WERI-Rb-1 (cell line): ENCODE results near the gene PTGES3.
"Not testable (repeated sequence)": the region's sequence is repeated elsewhere in the genome, so short reads cannot be mapped to it uniquely, and the experiment has no call there.

Experiments
- DNase-seq: peaks from one replicate; pipeline ENCODE4 v3.0.0-alpha.2; 2020
- H3K27ac ChIP-seq: fragments of 250-450 bp; sonication (Bioruptor Pico); 2 replicates; pipeline ENCODE4 v1.5.1; 2020; ENCODE audit warnings: mild to moderate bottlenecking, moderate library complexity
- H3K27me3 ChIP-seq: fragments of 250-450 bp; sonication (Bioruptor Pico); 2 replicates; pipeline ENCODE4 v1.5.1; 2021; ENCODE audit warnings: mild to moderate bottlenecking, low read depth, moderate library complexity; ENCODE audit not compliant: insufficient read depth, severe bottlenecking
- H3K36me3 ChIP-seq: fragments of 250-450 bp; sonication (Bioruptor Pico); 2 replicates; pipeline ENCODE4 v1.5.1; 2020; ENCODE audit warnings: mild to moderate bottlenecking, moderate library complexity
- H3K4me3 ChIP-seq: 2 replicates; pipeline ENCODE4 v1.5.1; 2011; ENCODE audit warnings: low read depth, mild to moderate bottlenecking, control low read depth, low read length
- H3K9me3 ChIP-seq: fragments of 250-450 bp; sonication (Bioruptor Pico); 2 replicates; pipeline ENCODE4 v1.5.1; 2021; ENCODE audit warnings: mild to moderate bottlenecking, moderate library complexity; ENCODE audit not compliant: severe bottlenecking
- CTCF ChIP-seq: IDR thresholded peaks from 2 replicates; pipeline ENCODE4 v1.5.1; 2011; ENCODE audit warnings: low read depth, mild to moderate bottlenecking, control low read depth, inconsistent platforms, low read length

PTGES3 gene

DNA sequence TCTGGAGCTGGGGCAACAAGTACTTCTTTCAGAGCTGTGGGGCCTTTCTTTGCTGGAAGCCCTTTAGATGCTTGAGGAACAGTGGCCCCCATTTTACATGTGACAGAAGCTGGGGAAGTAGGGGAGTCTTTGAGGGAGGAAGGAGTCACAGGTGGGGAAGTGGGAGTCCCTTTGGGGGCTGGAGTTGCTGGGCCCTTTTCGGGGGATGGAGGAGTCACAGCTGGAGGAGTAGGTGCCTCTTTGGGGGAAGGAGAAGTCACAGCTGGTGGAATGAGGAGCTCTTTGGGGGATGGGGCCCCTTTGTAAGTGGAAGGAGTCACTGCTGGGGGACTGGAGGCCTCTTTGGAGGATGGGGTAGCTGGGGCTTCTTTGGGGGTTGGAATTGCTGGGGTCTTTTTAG, 28.4 kb upstream of the PTGES3 start:
- Histone ChIP-seq H3K36me3 (peaks cover 78% of the 10 kb centered on the region), H3K27ac (no peak overlapping the region), H3K4me3 (no peak overlapping the region), H3K9me3 (no peaks in the 10 kb centered on the region), H3K27me3 (no peaks in the 10 kb centered on the region)
- TF ChIP-seq CTCF = no peak
- DNase-seq = no peak

- peaks cover 78% of the 10 kb centered on the region for H3K36me3 ChIP-seq
- no peak overlapping the region for H3K27ac ChIP-seq
- H3K4me3 ChIP-seq = no peak overlapping the region
- no peak for TF ChIP-seq CTCF
- H3K9me3 ChIP-seq = no peaks in the 10 kb centered on the region
- no peak for DNase-seq
- no peaks in the 10 kb centered on the region for H3K27me3 ChIP-seq
Measured at GRCh38 chr12:56715798-56716197, 27.7 kb upstream of the PTGES3 start.

DNA sequence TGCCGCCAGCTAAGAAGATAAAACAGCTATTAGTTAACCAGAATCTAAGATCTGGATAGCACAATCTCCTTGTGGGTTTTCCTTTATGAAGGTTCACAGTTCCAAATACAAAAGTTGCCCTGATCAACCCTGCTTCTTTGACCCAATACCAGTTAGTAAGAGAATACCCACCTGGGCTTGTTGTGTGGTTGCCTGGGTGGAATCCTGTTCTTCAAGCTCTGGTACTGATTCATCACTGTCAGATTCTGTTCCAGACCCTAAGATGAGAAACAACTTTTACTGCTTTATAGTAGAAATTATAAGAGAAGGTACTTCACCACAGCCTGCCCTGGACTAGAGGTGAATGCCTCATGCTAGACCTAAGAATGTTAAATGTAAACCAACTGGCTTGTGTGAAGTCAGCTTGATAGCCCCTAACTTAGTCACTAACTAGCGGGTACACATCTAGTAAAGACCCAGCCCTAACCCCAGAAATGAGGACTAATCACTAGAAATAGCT, 26.4 kb upstream of the PTGES3 start:
- DNase-seq = no peak
- no peak overlapping the region for H3K27ac ChIP-seq
- no peaks in the 10 kb centered on the region for H3K27me3 ChIP-seq
- H3K36me3 ChIP-seq = peaks cover 66% of the 10 kb centered on the region
- TF ChIP-seq CTCF = no peak
- no peak overlapping the region for H3K4me3 ChIP-seq
- no peaks in the 10 kb centered on the region for H3K9me3 ChIP-seq

- H3K4me3 ChIP-seq = no peak overlapping the region
- no peaks in the 10 kb centered on the region for H3K9me3 ChIP-seq
- no peak for DNase-seq
- no peaks in the 10 kb centered on the region for H3K27me3 ChIP-seq
- peaks cover 58% of the 10 kb centered on the region for H3K36me3 ChIP-seq
- TF ChIP-seq CTCF = no peak
- no peak overlapping the region for H3K27ac ChIP-seq
Measured at GRCh38 chr12:56713345-56713744, 25.3 kb upstream of the PTGES3 start.

GRCh38 chr12:56709759-56710376, 21.8 kb upstream of the PTGES3 start:
- H3K4me3 ChIP-seq = no peak overlapping the region
- DNase-seq = no peak
- no peak overlapping the region for H3K27ac ChIP-seq
- no peak for TF ChIP-seq CTCF
- peaks cover 41% of the 10 kb centered on the region for H3K36me3 ChIP-seq
- H3K9me3 ChIP-seq = no peaks in the 10 kb centered on the region
- no peaks in the 10 kb centered on the region for H3K27me3 ChIP-seq

DNA sequence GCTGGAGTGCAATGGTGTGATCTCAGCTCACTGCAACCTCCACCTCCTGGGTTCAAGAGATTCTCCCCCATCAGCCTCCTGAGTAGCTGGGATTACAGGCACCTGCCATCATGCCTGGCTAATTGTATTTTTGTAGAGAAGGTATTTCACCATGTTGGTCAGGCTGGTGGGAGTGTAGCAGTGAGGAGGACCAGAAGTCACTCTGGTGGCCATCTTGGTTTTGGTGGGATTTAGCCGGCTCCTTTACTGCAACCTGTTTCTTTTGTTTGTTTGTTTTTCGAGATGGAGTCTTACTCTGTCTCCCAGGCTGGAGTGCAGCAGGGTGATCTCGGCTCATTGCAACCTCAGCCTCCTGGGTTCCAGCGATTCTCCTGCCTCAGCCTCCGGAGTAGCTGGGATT, 16.4 kb upstream of the PTGES3 start:
- not testable (repeated sequence) for H3K4me3 ChIP-seq, H3K27me3 ChIP-seq, H3K27ac ChIP-seq, DNase-seq, H3K36me3 ChIP-seq, H3K9me3 ChIP-seq
